ENCODE results near the gene NCOA7. TPM values are rescaled to one million over a fixed set of nuclear protein-coding genes. Genes with fewer than 3 reads are reported as not detected.
"Not testable (repeated sequence)": the region's sequence is repeated elsewhere in the genome, so short reads cannot be mapped to it uniquely, and the experiment has no call there.

NCOA7 gene
- total RNA-seq, 1 donor from 2014 or later = 11.2 TPM

GRCh38 chr6:125797886-125798444, 7.2 kb downstream of the NCOA7 start:
- Mint-ChIP-seq H3K4me3 (no peak overlapping the region), H3K9me3 (no peaks in the 10 kb centered on the region), H3K27ac (ENCODE audit: unreplicated experiment) (no peak overlapping the region), H3K27me3 (ENCODE audit: low read depth) (peaks cover 2% of the 10 kb centered on the region), H3K36me3 (ENCODE audit: low read depth) (no peaks in the 10 kb centered on the region), H3K4me1 (no peaks in the 10 kb centered on the region)
- DNase-seq (ENCODE audit: low read depth, low spot score) = no peak
- TF ChIP-seq CTCF (conservative IDR thresholded peaks at IDR 0.05) = no peak

GRCh38 chr6:125798734-125799508, 8.2 kb downstream of the NCOA7 start:
- no peak overlapping the region for H3K4me3 Mint-ChIP-seq
- H3K36me3 Mint-ChIP-seq (ENCODE audit: low read depth) = no peaks in the 10 kb centered on the region
- DNase-seq (ENCODE audit: low read depth, low spot score) = no peak
- no peak overlapping the region for H3K27ac Mint-ChIP-seq (ENCODE audit: unreplicated experiment)
- H3K9me3 Mint-ChIP-seq = no peaks in the 10 kb centered on the region
- no peaks in the 10 kb centered on the region for H3K4me1 Mint-ChIP-seq
- no peaks in the 10 kb centered on the region for H3K27me3 Mint-ChIP-seq (ENCODE audit: low read depth)
- no peak for TF ChIP-seq CTCF (conservative IDR thresholded peaks at IDR 0.05)

- no peaks in the 10 kb centered on the region for H3K4me1 Mint-ChIP-seq
- no peak for TF ChIP-seq CTCF (conservative IDR thresholded peaks at IDR 0.05)
- H3K9me3 Mint-ChIP-seq = no peaks in the 10 kb centered on the region
- H3K27ac Mint-ChIP-seq (ENCODE audit: unreplicated experiment) = no peak overlapping the region
- no peaks in the 10 kb centered on the region for H3K36me3 Mint-ChIP-seq (ENCODE audit: low read depth)
- H3K4me3 Mint-ChIP-seq = no peak overlapping the region
- DNase-seq (ENCODE audit: low read depth, low spot score) = no peak
- H3K27me3 Mint-ChIP-seq (ENCODE audit: low read depth) = no peaks in the 10 kb centered on the region
Measured at GRCh38 chr6:125802383-125802782, 11.6 kb downstream of the NCOA7 start.

- H3K27ac Mint-ChIP-seq (ENCODE audit: unreplicated experiment) = no peak overlapping the region
- H3K4me3 Mint-ChIP-seq = no peak overlapping the region
Measured at GRCh38 chr6:125802943-125803377, 12.2 kb downstream of the NCOA7 start.

GRCh38 chr6:125804264-125804663, 13.5 kb downstream of the NCOA7 start:
- no peak for DNase-seq (ENCODE audit: low read depth, low spot score)
- Mint-ChIP-seq H3K9me3 (no peaks in the 10 kb centered on the region), H3K27ac (ENCODE audit: unreplicated experiment) (no peak overlapping the region), H3K4me1 (no peaks in the 10 kb centered on the region), H3K27me3 (ENCODE audit: low read depth) (no peaks in the 10 kb centered on the region), H3K36me3 (ENCODE audit: low read depth) (no peaks in the 10 kb centered on the region), H3K4me3 (no peak overlapping the region)
- TF ChIP-seq CTCF (conservative IDR thresholded peaks at IDR 0.05) = no peak

More at GRCh38 chr6:125802943-125803377, 12.2 kb downstream of the NCOA7 start:
- Mint-ChIP-seq H3K9me3 (no peaks in the 10 kb centered on the region), H3K4me1 (no peaks in the 10 kb centered on the region), H3K27me3 (ENCODE audit: low read depth) (no peaks in the 10 kb centered on the region), H3K36me3 (ENCODE audit: low read depth) (no peaks in the 10 kb centered on the region)
- DNase-seq (ENCODE audit: low read depth, low spot score) = no peak
- no peak for TF ChIP-seq CTCF (conservative IDR thresholded peaks at IDR 0.05)

- not testable (repeated sequence) for H3K27ac Mint-ChIP-seq (ENCODE audit: unreplicated experiment); H3K9me3 Mint-ChIP-seq; H3K27me3 Mint-ChIP-seq (ENCODE audit: low read depth); DNase-seq (ENCODE audit: low read depth, low spot score); H3K36me3 Mint-ChIP-seq (ENCODE audit: low read depth); H3K4me3 Mint-ChIP-seq; H3K4me1 Mint-ChIP-seq
Measured at GRCh38 chr6:125804866-125805425, 14.2 kb downstream of the NCOA7 start.
